ENCODE results near the gene CNPPD1.

The CNPPD1 gene

DNA sequence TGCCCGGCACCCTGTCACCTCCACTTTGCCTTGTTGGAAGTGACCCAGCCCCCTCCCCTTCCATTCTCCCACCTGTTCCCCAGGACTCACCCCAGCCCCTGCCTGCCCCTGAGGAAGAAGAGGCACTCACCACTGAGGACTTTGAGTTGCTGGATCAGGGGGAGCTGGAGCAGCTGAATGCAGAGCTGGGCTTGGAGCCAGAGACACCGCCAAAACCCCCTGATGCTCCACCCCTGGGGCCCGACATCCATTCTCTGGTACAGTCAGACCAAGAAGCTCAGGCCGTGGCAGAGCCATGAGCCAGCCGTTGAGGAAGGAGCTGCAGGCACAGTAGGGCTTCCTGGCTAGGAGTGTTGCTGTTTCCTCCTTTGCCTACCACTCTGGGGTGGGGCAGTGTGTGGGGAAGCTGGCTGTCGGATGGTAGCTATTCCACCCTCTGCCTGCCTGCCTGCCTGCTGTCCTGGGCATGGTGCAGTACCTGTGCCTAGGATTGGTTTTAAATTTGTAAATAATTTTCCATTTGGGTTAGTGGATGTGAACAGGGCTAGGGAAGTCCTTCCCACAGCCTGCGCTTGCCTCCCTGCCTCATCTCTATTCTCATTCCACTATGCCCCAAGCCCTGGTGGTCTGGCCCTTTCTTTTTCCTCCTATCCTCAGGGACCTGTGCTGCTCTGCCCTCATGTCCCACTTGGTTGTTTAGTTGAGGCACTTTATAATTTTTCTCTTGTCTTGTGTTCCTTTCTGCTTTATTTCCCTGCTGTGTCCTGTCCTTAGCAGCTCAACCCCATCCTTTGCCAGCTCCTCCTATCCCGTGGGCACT, 5.8 kb upstream of the CNPPD1 start:
- no peaks in the 10 kb centered on the region for H3K27me3 ChIP-seq (ENCODE audit: control insufficient read depth, insufficient read depth, low read length)
- no peak overlapping the region for H3K4me3 ChIP-seq (ENCODE audit: low read depth, low read length)
- H3K36me3 ChIP-seq (ENCODE audit: control insufficient read depth, insufficient read depth, low read length) = peaks cover 30% of the 10 kb centered on the region
- no peaks in the 10 kb centered on the region for H3K9me3 ChIP-seq (ENCODE audit: control insufficient read depth, insufficient read depth, low read length)
- H3K4me1 ChIP-seq (ENCODE audit: control insufficient read depth, insufficient read depth, low read length) = no peaks in the 10 kb centered on the region
- H3K9ac ChIP-seq (ENCODE audit: low read depth, low read length) = no peak overlapping the region

DNA sequence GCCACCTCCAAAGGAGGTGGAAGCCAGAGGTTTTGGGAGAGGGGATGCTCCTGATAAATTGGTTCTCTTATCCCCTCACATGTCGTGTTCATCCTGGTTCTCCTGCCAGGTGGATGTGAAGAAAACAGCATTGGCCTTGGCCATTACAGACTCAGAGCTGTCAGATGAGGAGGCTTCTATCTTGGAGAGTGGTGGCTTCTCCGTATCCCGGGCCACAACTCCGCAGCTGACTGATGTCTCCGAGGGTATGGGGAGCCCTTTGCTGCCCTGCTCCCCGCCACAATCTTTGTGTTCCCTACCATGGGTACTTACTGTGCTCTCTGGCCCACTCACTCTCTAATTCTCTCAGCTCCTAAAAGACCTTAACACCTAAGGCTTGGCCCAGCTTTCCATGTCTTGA, 4.8 kb upstream of the CNPPD1 start:
- Histone ChIP-seq H3K9me3 (ENCODE audit: control insufficient read depth, insufficient read depth, low read length) (no peaks in the 10 kb centered on the region), H3K27me3 (ENCODE audit: control insufficient read depth, insufficient read depth, low read length) (no peaks in the 10 kb centered on the region), H3K9ac (ENCODE audit: low read depth, low read length) (no peak overlapping the region), H3K4me3 (ENCODE audit: low read depth, low read length) (no peak overlapping the region), H3K4me1 (ENCODE audit: control insufficient read depth, insufficient read depth, low read length) (no peaks in the 10 kb centered on the region), H3K36me3 (ENCODE audit: control insufficient read depth, insufficient read depth, low read length) (peaks cover 30% of the 10 kb centered on the region)

DNA sequence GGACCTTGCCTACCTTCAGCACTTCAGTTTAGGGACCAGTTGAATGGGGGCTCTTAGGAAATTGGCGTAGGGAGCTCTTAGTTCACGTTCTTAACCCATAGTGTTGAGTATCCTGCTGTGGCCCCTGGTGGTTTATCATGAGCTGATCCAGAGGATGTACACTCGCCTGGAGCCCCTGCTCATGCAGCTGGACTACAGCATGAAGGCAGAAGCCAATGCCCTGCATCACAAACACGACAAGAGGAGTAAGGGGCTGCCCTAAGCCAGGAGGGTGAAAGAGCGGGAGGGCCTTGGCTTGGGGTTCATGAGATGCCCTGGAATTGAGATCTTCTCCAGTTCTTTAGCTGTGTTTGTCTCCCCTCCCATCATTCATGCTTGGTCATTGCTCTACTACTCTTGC, 4.2 kb upstream of the CNPPD1 start:
- no peak overlapping the region for H3K9ac ChIP-seq (ENCODE audit: low read depth, low read length)
- H3K27me3 ChIP-seq (ENCODE audit: control insufficient read depth, insufficient read depth, low read length) = no peaks in the 10 kb centered on the region
- H3K9me3 ChIP-seq (ENCODE audit: control insufficient read depth, insufficient read depth, low read length) = no peaks in the 10 kb centered on the region
- no peaks in the 10 kb centered on the region for H3K4me1 ChIP-seq (ENCODE audit: control insufficient read depth, insufficient read depth, low read length)
- H3K4me3 ChIP-seq (ENCODE audit: low read depth, low read length) = no peak overlapping the region
- H3K36me3 ChIP-seq (ENCODE audit: control insufficient read depth, insufficient read depth, low read length) = peaks cover 30% of the 10 kb centered on the region

DNA sequence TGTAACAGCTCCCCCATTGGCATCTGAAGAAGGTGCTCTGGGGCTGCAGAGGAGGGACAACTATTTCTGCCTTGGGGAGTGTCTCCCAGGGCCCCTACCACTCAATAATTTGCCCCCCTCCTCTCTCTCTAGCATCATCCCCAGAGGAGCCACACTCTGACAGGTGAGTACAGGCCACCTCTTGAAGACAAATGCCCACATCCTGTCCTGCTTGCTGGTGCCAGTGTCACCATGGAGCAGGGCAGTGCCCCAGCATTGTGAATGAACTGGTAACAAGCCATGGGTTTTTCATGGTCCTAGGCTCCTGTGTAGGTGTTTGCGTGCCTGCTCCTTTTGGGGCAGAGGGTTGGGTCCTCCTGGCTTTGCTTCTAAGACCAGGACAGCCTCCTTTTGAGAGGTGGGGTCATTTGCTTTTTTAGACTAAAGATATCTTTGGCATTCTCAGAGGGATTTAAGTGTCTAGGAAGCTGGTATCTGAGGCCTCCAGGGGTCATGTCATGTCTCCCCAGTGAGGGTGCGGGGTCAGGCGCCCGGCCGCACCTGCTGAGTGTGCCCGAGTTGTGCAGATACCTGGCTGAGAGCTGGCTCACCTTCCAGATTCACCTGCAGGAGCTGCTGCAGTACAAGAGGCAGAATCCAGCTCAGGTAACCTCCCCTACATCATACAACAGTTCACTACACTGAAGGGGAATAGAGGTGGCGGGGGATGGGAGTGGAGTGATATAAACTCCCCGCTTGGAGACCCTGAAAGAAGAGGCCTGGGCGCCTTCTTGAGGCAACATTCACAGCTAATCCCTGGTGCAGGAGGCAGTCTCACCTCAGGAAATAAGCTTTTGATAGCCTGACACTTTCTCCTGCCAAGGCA, 3.1 kb upstream of the CNPPD1 start:
- Histone ChIP-seq H3K27me3 (ENCODE audit: control insufficient read depth, insufficient read depth, low read length) (no peaks in the 10 kb centered on the region), H3K9ac (ENCODE audit: low read depth, low read length) (no peak overlapping the region), H3K4me1 (ENCODE audit: control insufficient read depth, insufficient read depth, low read length) (no peaks in the 10 kb centered on the region), H3K4me3 (ENCODE audit: low read depth, low read length) (no peak overlapping the region), H3K9me3 (ENCODE audit: control insufficient read depth, insufficient read depth, low read length) (no peaks in the 10 kb centered on the region), H3K36me3 (ENCODE audit: control insufficient read depth, insufficient read depth, low read length) (peaks cover 30% of the 10 kb centered on the region)

DNA sequence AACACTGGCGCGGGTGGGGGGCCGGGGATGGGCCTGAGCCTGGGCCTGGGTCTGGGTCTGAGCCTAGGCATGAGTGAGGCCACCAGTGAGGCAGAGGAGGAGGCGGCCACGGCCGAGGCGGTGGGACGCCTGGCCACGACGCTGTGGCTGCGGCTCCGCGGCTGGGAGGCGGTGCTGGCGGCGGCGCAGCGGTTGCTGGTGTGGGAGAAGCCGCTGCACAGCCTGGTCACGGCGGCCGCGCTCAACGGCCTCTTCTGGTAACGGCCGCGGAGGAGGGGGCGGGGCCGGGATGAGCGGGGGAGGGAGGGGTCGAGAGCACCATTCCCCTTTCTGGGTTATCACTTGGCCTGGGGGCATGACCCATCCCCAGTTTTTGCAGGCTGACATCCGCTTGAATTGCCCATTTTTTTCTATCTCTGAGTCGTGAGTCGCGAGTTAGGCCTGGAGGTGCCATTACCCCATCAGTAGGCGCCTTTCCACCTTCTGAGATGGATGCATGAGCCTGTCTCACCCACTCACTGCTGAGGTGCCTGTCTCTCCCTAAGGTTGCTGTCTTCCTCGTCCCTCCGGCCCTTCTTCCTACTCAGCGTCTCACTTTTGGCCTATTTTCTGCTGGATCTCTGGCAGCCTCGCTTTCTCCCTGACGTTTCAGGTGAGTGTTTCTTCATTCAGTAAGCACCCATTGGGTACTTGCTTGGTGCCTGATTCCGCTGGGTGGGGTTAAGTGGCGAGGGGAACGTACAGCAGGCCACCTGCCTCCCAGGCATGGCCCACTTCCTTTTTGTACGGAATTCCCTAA, 1.9 kb upstream of the CNPPD1 start:
- peak overlapping the region; percentile 90 for H3K4me3 ChIP-seq (ENCODE audit: low read depth, low read length)
- no peaks in the 10 kb centered on the region for H3K4me1 ChIP-seq (ENCODE audit: control insufficient read depth, insufficient read depth, low read length)
- no peaks in the 10 kb centered on the region for H3K27me3 ChIP-seq (ENCODE audit: control insufficient read depth, insufficient read depth, low read length)
- H3K36me3 ChIP-seq (ENCODE audit: control insufficient read depth, insufficient read depth, low read length) = peaks cover 32% of the 10 kb centered on the region
- H3K9me3 ChIP-seq (ENCODE audit: control insufficient read depth, insufficient read depth, low read length) = no peaks in the 10 kb centered on the region
- no peak overlapping the region for H3K9ac ChIP-seq (ENCODE audit: low read depth, low read length)

DNA sequence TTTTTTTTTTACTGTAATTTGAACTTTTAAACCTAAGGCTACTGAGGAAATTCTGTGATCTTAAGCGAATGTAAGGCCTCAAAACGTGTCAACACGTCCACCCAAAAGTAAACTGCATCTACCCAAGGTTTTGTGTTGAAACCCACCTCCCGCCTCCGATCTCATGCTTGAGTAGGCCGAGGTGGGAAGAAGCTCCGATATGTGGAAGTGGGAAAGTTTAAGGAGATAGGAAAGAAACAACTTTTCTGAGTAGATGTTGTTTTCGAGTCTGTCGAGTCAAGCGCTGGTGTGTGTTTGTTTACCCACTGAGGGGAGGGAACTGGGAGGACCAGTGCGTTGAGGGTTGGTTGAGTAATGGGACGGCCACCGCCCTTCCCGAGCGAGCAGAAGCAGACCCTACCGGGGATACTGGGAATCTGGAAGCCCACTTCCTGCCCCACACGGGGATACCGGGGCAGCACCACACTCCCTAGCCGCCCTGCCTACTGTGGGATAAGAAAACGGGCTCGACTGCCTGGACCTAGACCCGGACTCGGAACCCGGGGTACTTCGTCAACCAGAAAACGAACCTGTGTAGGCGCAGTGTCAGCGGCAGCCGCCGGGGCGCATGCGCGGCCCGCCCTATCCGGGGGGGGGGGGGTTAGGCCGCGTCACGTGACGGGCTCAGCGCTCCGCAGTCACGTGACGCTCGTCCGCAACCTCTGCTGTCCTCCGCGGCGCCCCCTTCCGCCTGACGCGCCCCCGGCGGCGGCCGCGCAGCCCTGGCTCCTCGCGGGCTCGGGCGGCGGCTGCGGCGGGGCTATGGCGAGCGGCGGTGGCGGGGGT, 1.0 kb upstream of the CNPPD1 start, which contains the start of gene RETREG2:
Gene RETREG2, plus strand, starts transcription at position 724 of the 825 bp plus-strand sequence. Its CDS starts 78 bp downstream, at position 802.
- H3K36me3 ChIP-seq (ENCODE audit: control insufficient read depth, insufficient read depth, low read length) = peaks cover 32% of the 10 kb centered on the region
- no peaks in the 10 kb centered on the region for H3K27me3 ChIP-seq (ENCODE audit: control insufficient read depth, insufficient read depth, low read length)
- no peaks in the 10 kb centered on the region for H3K4me1 ChIP-seq (ENCODE audit: control insufficient read depth, insufficient read depth, low read length)
- H3K9me3 ChIP-seq (ENCODE audit: control insufficient read depth, insufficient read depth, low read length) = no peaks in the 10 kb centered on the region
- peak within 1 kb of the TSS; percentile 90 for H3K4me3 ChIP-seq (ENCODE audit: low read depth, low read length)
- H3K9ac ChIP-seq (ENCODE audit: low read depth, low read length) = peak within 1 kb of the TSS; percentile 38

DNA sequence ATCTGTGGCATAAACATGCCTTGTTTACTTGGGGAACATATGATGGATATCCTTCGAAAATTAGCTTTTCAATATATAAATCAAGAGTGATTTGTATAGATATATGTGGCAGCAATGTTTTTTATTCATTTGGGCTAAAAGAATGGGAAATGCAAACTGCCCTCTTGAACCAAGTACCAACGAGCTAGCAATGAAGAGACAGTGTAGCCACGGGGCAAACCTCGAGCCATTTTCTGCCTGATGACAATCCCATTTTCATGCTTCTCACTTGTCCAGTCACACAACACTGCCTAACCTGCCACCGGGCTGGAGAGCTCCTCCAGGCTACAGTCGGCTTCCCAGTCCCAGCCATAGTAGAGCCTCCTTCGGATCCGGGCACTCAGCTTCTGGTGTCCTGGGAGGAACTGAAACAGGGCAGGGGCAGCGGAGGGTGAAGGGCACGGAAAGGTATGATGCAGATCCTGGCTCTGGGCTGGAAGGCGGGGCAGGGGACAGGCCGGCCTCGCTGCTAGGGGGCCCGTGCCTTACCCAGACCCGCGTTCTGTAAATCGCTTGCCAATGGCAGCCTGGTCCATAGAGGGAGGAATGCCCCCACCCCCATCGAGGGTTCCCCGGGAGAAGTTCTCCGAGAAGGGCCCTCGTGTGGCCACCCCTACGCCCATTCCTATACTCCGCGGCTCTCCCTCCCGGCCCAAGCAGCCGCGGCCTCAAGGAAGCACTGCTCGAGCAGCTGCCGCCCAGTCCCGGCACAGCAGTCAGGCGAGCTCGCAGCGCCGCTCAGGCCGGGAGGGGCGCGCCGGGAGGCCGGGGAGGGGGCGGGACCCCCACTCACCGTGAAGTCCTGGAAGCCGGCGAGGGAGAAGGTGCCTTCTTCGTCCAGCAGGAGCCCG, 552 bp downstream of the CNPPD1 start:
- H3K36me3 ChIP-seq (ENCODE audit: control insufficient read depth, insufficient read depth, low read length) = peaks cover 17% of the 10 kb centered on the region
- H3K4me1 ChIP-seq (ENCODE audit: control insufficient read depth, insufficient read depth, low read length) = no peaks in the 10 kb centered on the region
- peak overlapping the region; percentile 27 for H3K9ac ChIP-seq (ENCODE audit: low read depth, low read length)
- no peaks in the 10 kb centered on the region for H3K9me3 ChIP-seq (ENCODE audit: control insufficient read depth, insufficient read depth, low read length)
- H3K4me3 ChIP-seq (ENCODE audit: low read depth, low read length) = peak overlapping the region; percentile 83
- H3K27me3 ChIP-seq (ENCODE audit: control insufficient read depth, insufficient read depth, low read length) = no peaks in the 10 kb centered on the region

DNA sequence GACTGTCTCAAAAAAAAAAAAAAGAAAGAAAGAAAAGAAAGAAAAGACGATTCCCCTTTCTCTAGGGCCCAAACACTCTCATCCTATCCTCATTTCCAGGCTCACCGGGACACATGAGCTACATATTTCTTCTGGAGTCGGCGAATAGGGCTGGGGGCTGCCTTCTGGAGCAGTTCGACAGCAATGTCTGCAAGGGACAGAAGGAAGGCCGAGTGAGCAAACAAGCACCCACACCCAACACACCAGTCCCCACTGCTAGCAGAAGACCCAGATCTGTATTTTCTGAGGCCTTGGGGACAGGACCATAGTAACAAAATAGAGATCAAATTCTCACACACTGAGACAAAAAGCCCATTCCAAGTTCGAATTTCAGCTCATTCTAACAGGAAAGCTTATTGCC, 1.2 kb downstream of the CNPPD1 start:
- Histone ChIP-seq H3K27me3 (ENCODE audit: control insufficient read depth, insufficient read depth, low read length) (no peaks in the 10 kb centered on the region), H3K9ac (ENCODE audit: low read depth, low read length) (no peak overlapping the region), H3K9me3 (ENCODE audit: control insufficient read depth, insufficient read depth, low read length) (no peaks in the 10 kb centered on the region), H3K4me1 (ENCODE audit: control insufficient read depth, insufficient read depth, low read length) (no peaks in the 10 kb centered on the region), H3K36me3 (ENCODE audit: control insufficient read depth, insufficient read depth, low read length) (peaks cover 11% of the 10 kb centered on the region), H3K4me3 (ENCODE audit: low read depth, low read length) (peak overlapping the region; percentile 83)

DNA sequence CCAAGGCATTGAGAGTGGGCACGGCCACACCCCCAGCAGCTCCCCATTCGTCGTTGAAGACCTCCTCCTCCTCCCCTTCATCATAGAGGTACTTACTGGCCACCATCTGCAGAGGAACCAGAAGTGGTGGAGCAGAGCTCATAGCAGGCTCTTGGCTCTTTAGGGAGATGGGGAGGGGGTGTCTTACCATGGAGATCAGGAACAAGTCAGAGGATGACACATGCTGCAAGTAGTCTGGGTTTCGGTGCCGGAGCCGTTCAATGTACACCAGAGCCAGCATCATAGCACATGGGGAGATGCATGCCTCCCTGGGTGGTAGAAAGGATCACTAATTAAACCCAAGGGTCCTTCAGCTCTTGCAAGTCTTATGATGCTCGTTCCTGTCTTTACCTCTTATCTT, 1.9 kb downstream of the CNPPD1 start:
- Histone ChIP-seq H3K4me3 (ENCODE audit: low read depth, low read length) (no peak overlapping the region), H3K36me3 (ENCODE audit: control insufficient read depth, insufficient read depth, low read length) (peaks cover 5% of the 10 kb centered on the region), H3K9ac (ENCODE audit: low read depth, low read length) (no peak overlapping the region), H3K4me1 (ENCODE audit: control insufficient read depth, insufficient read depth, low read length) (no peaks in the 10 kb centered on the region), H3K27me3 (ENCODE audit: control insufficient read depth, insufficient read depth, low read length) (no peaks in the 10 kb centered on the region), H3K9me3 (ENCODE audit: control insufficient read depth, insufficient read depth, low read length) (no peaks in the 10 kb centered on the region)

DNA sequence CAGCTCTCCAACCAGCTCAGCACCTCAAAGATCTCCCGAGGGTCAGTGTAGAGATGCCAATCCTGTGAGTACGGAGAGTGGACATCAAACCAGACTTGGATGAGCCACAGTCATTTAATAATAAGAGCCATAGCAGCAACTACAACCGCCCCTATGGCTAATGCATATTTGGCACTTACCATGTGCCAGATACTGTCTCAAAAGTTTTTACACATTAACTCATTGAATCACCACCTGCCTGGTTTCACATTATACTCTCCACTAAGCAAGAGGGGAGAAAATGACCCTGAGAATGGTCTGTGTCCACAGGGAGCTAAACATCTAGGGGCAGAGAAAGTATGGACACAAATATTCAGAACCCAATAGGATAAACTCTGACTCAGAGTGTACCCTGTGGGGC, 2.6 kb downstream of the CNPPD1 start:
- Histone ChIP-seq H3K36me3 (ENCODE audit: control insufficient read depth, insufficient read depth, low read length) (peaks cover 5% of the 10 kb centered on the region), H3K9me3 (ENCODE audit: control insufficient read depth, insufficient read depth, low read length) (no peaks in the 10 kb centered on the region), H3K4me3 (ENCODE audit: low read depth, low read length) (no peak overlapping the region), H3K9ac (ENCODE audit: low read depth, low read length) (no peak overlapping the region), H3K4me1 (ENCODE audit: control insufficient read depth, insufficient read depth, low read length) (no peaks in the 10 kb centered on the region), H3K27me3 (ENCODE audit: control insufficient read depth, insufficient read depth, low read length) (peaks cover 2% of the 10 kb centered on the region)
